Activated B cell treated with CpG ODN at 0.5 μM for 24 hours (primary cell): ENCODE results near the gene EML1. TPM values are rescaled to one million over a fixed set of nuclear protein-coding genes. Genes with fewer than 3 reads are reported as not detected.

Source experiments
- ATAC-seq: fragments of 200-7000 bp; cut with Tn5 transposase; one replicate; pipeline ENCODE4 v1.10.0; 2021; ENCODE audit warnings: low read depth, mild to moderate bottlenecking, moderate library complexity
- CTCF ChIA-PET: fragments of 350-600 bp; sonication (Branson Sonifier 250); formaldehyde crosslinking; loops from one replicate; lab custom pipeline; 2021; ENCODE audit warnings: antibody characterized with exemption; lab: Charles Lee
- POLR2A ChIA-PET: fragments of 350-600 bp; sonication (Branson Sonifier 250); formaldehyde crosslinking; loops from one replicate; lab custom pipeline; 2021; ENCODE audit warnings: antibody characterized with exemption; lab: Charles Lee
- DNase-seq: peaks from one replicate; pipeline ENCODE4 v3.0.0; 2022
- H3K27ac Mint-ChIP-seq: one replicate; pipeline ENCODE4 v1.8.0; 2020; ENCODE audit warnings: mixed read lengths
- H3K27me3 Mint-ChIP-seq: one replicate; pipeline ENCODE4 v1.8.0; 2021; ENCODE audit warnings: mixed read lengths
- H3K36me3 Mint-ChIP-seq: one replicate; pipeline ENCODE4 v1.8.0; 2021; ENCODE audit warnings: low read depth, mixed read lengths
- H3K4me1 Mint-ChIP-seq: one replicate; pipeline ENCODE4 v1.8.0; 2021; ENCODE audit warnings: mixed read lengths
- H3K4me3 Mint-ChIP-seq: one replicate; pipeline ENCODE4 v1.8.0; 2020; ENCODE audit warnings: mild to moderate bottlenecking, mixed read lengths
- H3K9me3 Mint-ChIP-seq: one replicate; pipeline ENCODE4 v1.8.0; 2020; ENCODE audit warnings: mixed read lengths
- CTCF ChIP-seq: fragments of 200-600 bp; IDR thresholded peaks from one replicate; pipeline ENCODE4 v1.8.0; 2022; ENCODE audit warnings: antibody characterized with exemption, mild to moderate bottlenecking
- intact Hi-C: fragments of 100-400 bp; cut with micrococcal nuclease; formaldehyde crosslinking; loops from one replicate; pipeline ENCODE4 v1.15.1; 2024
- total RNA-seq: library from RNA; stranded (reverse); gene quantifications from 2 replicates; pipeline ENCODE4 v1.2.3, GENCODE V29; 2022

The EML1 gene
- total RNA-seq, 1 donor from 2014 or later, result not detected

GRCh38 chr14:99907761-99908652 is 114.8 kb downstream of the EML1 start:
- Mint-ChIP-seq H3K4me1 (no peaks in the 10 kb centered on the region), H3K36me3 (no peaks in the 10 kb centered on the region), H3K4me3 (no peak overlapping the region), H3K27me3 (peaks cover 11% of the 10 kb centered on the region), H3K27ac (no peak overlapping the region), H3K9me3 (peaks cover 2% of the 10 kb centered on the region)
- intact Hi-C loops, result no loop called here
- ChIA-PET CTCF (no interaction called here), POLR2A (no interaction called here)
- DNase-seq, result no peak
- no peak for ATAC-seq
- TF ChIP-seq CTCF, result no peak

GRCh38 chr14:99908653-99909250 is 115.5 kb downstream of the EML1 start:
- Mint-ChIP-seq H3K27me3 (peaks cover 11% of the 10 kb centered on the region), H3K4me1 (no peaks in the 10 kb centered on the region), H3K4me3 (no peak overlapping the region), H3K36me3 (no peaks in the 10 kb centered on the region), H3K27ac (no peak overlapping the region), H3K9me3 (no peaks in the 10 kb centered on the region)
- ChIA-PET CTCF (no interaction called here), POLR2A (no interaction called here)
- TF ChIP-seq CTCF, result no peak
- intact Hi-C loops, result no loop called here
- DNase-seq, result no peak
- no peak for ATAC-seq

- Mint-ChIP-seq H3K9me3 (no peaks in the 10 kb centered on the region), H3K4me1 (no peaks in the 10 kb centered on the region), H3K4me3 (no peak overlapping the region), H3K27me3 (peaks cover 16% of the 10 kb centered on the region), H3K36me3 (no peaks in the 10 kb centered on the region), H3K27ac (no peak overlapping the region)
- TF ChIP-seq CTCF, result no peak
- POLR2A ChIA-PET, result no interaction called here
- DNase-seq (no peak), ATAC-seq (no peak)
- CTCF ChIA-PET, result no interaction called here
- intact Hi-C loops, result no loop called here
Measured at GRCh38 chr14:99909513-99910064, 116.4 kb downstream of the EML1 start.

- TF ChIP-seq CTCF, result no peak
- no peak overlapping the region for H3K4me3 Mint-ChIP-seq
- no peak overlapping the region for H3K27ac Mint-ChIP-seq
- ATAC-seq (no peak), DNase-seq (no peak)
- H3K36me3 Mint-ChIP-seq, result no peaks in the 10 kb centered on the region
- no peaks in the 10 kb centered on the region for H3K4me1 Mint-ChIP-seq
- no peaks in the 10 kb centered on the region for H3K9me3 Mint-ChIP-seq
- CTCF ChIA-PET, result no interaction called here
- POLR2A ChIA-PET, result no interaction called here
- peaks cover 16% of the 10 kb centered on the region for H3K27me3 Mint-ChIP-seq
- intact Hi-C loops, result no loop called here
Measured at GRCh38 chr14:99910337-99911309, 117.4 kb downstream of the EML1 start.
